Right lobe of liver (tissue), 6 donors: ENCODE measurements around the gene TMEM44. TPM values are rescaled to one million over a fixed set of nuclear protein-coding genes. Genes with fewer than 3 reads are reported as not detected.

ENCODE experiments used
- ATAC-seq, 4 donors: fragments of 200-7000 bp; cut with Tn5 transposase; one replicate each; pipeline ENCODE4 v1.9.1; 2020; ENCODE audit warnings: mild to moderate bottlenecking in 4 of 4, moderate library complexity in 4 of 4
- DNase-seq, 3 donors: peaks; one replicate each; pipeline ENCODE4 v3.0.0-alpha.2; 2020
- H3K27ac ChIP-seq, 3 donors: fragments of 200-600 bp; one replicate each; pipeline ENCODE4 v1.8.0; 2022
- H3K27me3 ChIP-seq, 2 donors: fragments of 200-600 bp; one replicate each; pipeline ENCODE4 v1.8.0; 2022
- H3K36me3 ChIP-seq, 4 donors: fragments of 200-600 bp; sonication (generic) in 1 of 4; one replicate each; pipeline versions ENCODE4 v1.5.1 to v1.8.0; 2017 to 2022; ENCODE audit warnings: control low read depth in 1 of 4
- H3K4me1 ChIP-seq, 4 donors: fragments of 200-600 bp; sonication (generic) in 1 of 4; one replicate each; pipeline versions ENCODE4 v1.5.1 to v1.8.0; 2017 to 2022; ENCODE audit warnings: control low read depth in 1 of 4
- H3K4me3 ChIP-seq, 3 donors: fragments of 200-600 bp; one replicate each; pipeline ENCODE4 v1.8.0; 2022
- H3K9me3 ChIP-seq, 4 donors: fragments of 200-600 bp; sonication (generic) in 1 of 4; one replicate each; pipeline versions ENCODE4 v1.5.1 to v1.8.0; 2017 to 2022; ENCODE audit warnings: control low read depth in 1 of 4
- CTCF ChIP-seq, 4 donors: fragments of 200-600 bp in 3 of 4; fragments of 450-650 bp in 1 of 4; IDR thresholded peaks; one replicate each; pipeline versions ENCODE4 v1.5.1 to v1.8.0; 2016 to 2022; ENCODE audit warnings: antibody characterized with exemption in 4 of 4, mild to moderate bottlenecking in 2 of 4
- POLR2A ChIP-seq: fragments of 450-650 bp; IDR thresholded peaks from one replicate; pipeline ENCODE4 v1.6.1; 2017; ENCODE audit warnings: antibody characterized with exemption, mild to moderate bottlenecking
- WGBS: methylation state at CpG from one replicate; pipeline ENCODE4 v1.1.6; 2018; ENCODE audit warnings: low coverage, low lambda C conversion rate; ENCODE audit not compliant: insufficient coverage; ENCODE audit errors: missing lambda C conversion rate; 5-methylcytosine and 5-hydroxymethylcytosine counted together
- intact Hi-C, 2 donors: fragments of 100-400 bp; cut with DNase I; formaldehyde crosslinking; loops; one replicate each; pipeline versions ENCODE4 v1.11.2 to v1.14.1; 2022
- total RNA-seq, 6 experiments: library from RNA; depleted of rRNA in 2 of 6; stranded (reverse); fragments of >200 nt in 2 of 6; fragmentation: NEBNext Ultra II Directional in 3 of 6; extraction: Animal tissue kit (Norgen Biotek cat#: 25700) in 3 of 6; gene quantifications; one replicate each; pipeline versions ENCODE4 v1.1.0 to v1.2.4, GENCODE V29; 2016 to 2023
- donor health status: DM: no; HTN: yes; CAD: no.
- donor health status: DM: no; HTN: no; CAD: no.
- donor health status: DM: no; HTN: no; CAD: no.
- donor health status: DM: no; HTN: yes; CAD: no.
- donor health status: DM: no; HTN: yes; CAD: no.

The TMEM44 gene
- total RNA-seq, 6 experiments from 2014 or later, result 2.2 to 6.8 (median 4.2) TPM

GRCh38 chr3:194619741-194620140 is 13.5 kb downstream of the TMEM44 start:
- WGBS, result 80% methylated on average over 7 of the region's 9 CpGs
- Histone ChIP-seq H3K27me3 (no peaks in the 10 kb centered on the region), H3K27ac (no peak overlapping the region), H3K36me3 (no peaks in the 10 kb centered on the region), H3K4me3 (no peak overlapping the region), H3K9me3 (no peaks in the 10 kb centered on the region), H3K4me1 (peaks cover 0 to 10% (median 0%) of the 10 kb centered on the region in 4 donors)
- TF ChIP-seq POLR2A, result no peak
- no peak for TF ChIP-seq CTCF (IDR thresholded peaks at IDR 0.05)
- no peak for DNase-seq
- intact Hi-C loops, result no loop called here
- ATAC-seq, result no peak

GRCh38 chr3:194618858-194619608 is 14.2 kb downstream of the TMEM44 start:
- ATAC-seq (no peak), DNase-seq (peak in 1 of 3 donors; percentile 31)
- no peak overlapping the region for H3K27ac ChIP-seq
- 72% methylated on average over 14 of the region's 23 CpGs for WGBS
- H3K4me3 ChIP-seq, result no peak overlapping the region
- H3K9me3 ChIP-seq, result no peaks in the 10 kb centered on the region
- H3K4me1 ChIP-seq, result peaks cover 0 to 10% (median 0%) of the 10 kb centered on the region in 4 donors
- no peaks in the 10 kb centered on the region for H3K36me3 ChIP-seq
- no peak for TF ChIP-seq CTCF (IDR thresholded peaks at IDR 0.05)
- no peak for TF ChIP-seq POLR2A
- H3K27me3 ChIP-seq, result no peaks in the 10 kb centered on the region
- intact Hi-C loops, result no loop called here

GRCh38 chr3:194617827-194618226 is 15.4 kb downstream of the TMEM44 start:
- ATAC-seq (no peak), DNase-seq (no peak)
- Histone ChIP-seq H3K27me3 (no peaks in the 10 kb centered on the region), H3K27ac (no peak overlapping the region), H3K9me3 (no peaks in the 10 kb centered on the region), H3K4me1 (peaks cover 0 to 10% (median 0%) of the 10 kb centered on the region in 4 donors), H3K36me3 (no peaks in the 10 kb centered on the region), H3K4me3 (no peak overlapping the region)
- TF ChIP-seq POLR2A, result no peak
- TF ChIP-seq CTCF (IDR thresholded peaks at IDR 0.05), result no peak
- 79% methylated on average over 7 of the region's 9 CpGs for WGBS
- intact Hi-C loops, result no loop called here

GRCh38 chr3:194617143-194617671 is 16.0 kb downstream of the TMEM44 start:
- Histone ChIP-seq H3K27ac (no peak overlapping the region), H3K4me3 (no peak overlapping the region), H3K27me3 (no peaks in the 10 kb centered on the region), H3K9me3 (no peaks in the 10 kb centered on the region), H3K4me1 (peaks cover 0 to 10% (median 0%) of the 10 kb centered on the region in 4 donors), H3K36me3 (no peaks in the 10 kb centered on the region)
- no peak for TF ChIP-seq CTCF (IDR thresholded peaks at IDR 0.05)
- no peak for TF ChIP-seq POLR2A
- no peak for DNase-seq
- no peak for ATAC-seq
- intact Hi-C loops, result no loop called here
- 100% methylated on average over 5 of the region's 14 CpGs for WGBS
